Fibroblast of pulmonary artery (primary cell): ENCODE results near the gene TNFSF8.

Experiments
- DNase-seq: peaks from one replicate; pipeline ENCODE4 v3.0.0-alpha.2; 2010; ENCODE audit warnings: low read depth
- H3K4me3 ChIP-seq: replicated peaks from 2 replicates; pipeline ENCODE4 v1.5.1; 2011; ENCODE audit warnings: low read depth, mild to moderate bottlenecking, control low read depth, low read length, moderate library complexity
- CTCF ChIP-seq: IDR thresholded peaks from 2 replicates; pipeline ENCODE4 v1.5.1; 2011; ENCODE audit warnings: mild to moderate bottlenecking, control low read depth, low read length, inconsistent platforms; ENCODE audit errors: missing control alignments

TNFSF8 gene

GRCh38 chr9:114938687-114939575 lies 8.5 kb upstream of the TNFSF8 start:
- H3K4me3 ChIP-seq: no peak overlapping the region
- TF ChIP-seq CTCF: no peak
- peak; percentile 39 for DNase-seq

- no peak for DNase-seq
- no peak overlapping the region for H3K4me3 ChIP-seq
These were observed 7.1 kb upstream of the TNFSF8 start for GRCh38 chr9:114937516-114937915.

GRCh38 chr9:114936581-114936980 lies 6.2 kb upstream of the TNFSF8 start:
- no peak for TF ChIP-seq CTCF
- DNase-seq: no peak
- no peak overlapping the region for H3K4me3 ChIP-seq

More at GRCh38 chr9:114937516-114937915, 7.1 kb upstream of the TNFSF8 start:
- TF ChIP-seq CTCF: no peak

- TF ChIP-seq CTCF: no peak
- H3K4me3 ChIP-seq: no peak overlapping the region
- no peak for DNase-seq
These were observed 4.7 kb upstream of the TNFSF8 start for GRCh38 chr9:114935119-114935518.

GRCh38 chr9:114932502-114932901 lies 2.1 kb upstream of the TNFSF8 start:
- TF ChIP-seq CTCF: no peak
- no peak overlapping the region for H3K4me3 ChIP-seq
- DNase-seq: no peak

GRCh38 chr9:114931407-114931806 lies 1.0 kb upstream of the TNFSF8 start:
- no peak overlapping the region for H3K4me3 ChIP-seq
- DNase-seq: no peak
- no peak for TF ChIP-seq CTCF

- no peak for TF ChIP-seq CTCF
- no peak overlapping the region for H3K4me3 ChIP-seq
- no peak for DNase-seq
These were observed 1.2 kb downstream of the TNFSF8 start for GRCh38 chr9:114929201-114929600.
